GM19397 (cell line): ENCODE results near the gene CENPP.
"Not testable (repeated sequence)": the region's sequence is repeated elsewhere in the genome, so short reads cannot be mapped to it uniquely, and the experiment has no call there.

Source experiments
- ATAC-seq: cut with Tn5 transposase; IDR thresholded peaks from one replicate; pipeline ENCODE4 v1.9.1; 2021; ENCODE audit warnings: mild to moderate bottlenecking, moderate library complexity; ENCODE audit not compliant: unreplicated experiment

CENPP gene

DNA sequence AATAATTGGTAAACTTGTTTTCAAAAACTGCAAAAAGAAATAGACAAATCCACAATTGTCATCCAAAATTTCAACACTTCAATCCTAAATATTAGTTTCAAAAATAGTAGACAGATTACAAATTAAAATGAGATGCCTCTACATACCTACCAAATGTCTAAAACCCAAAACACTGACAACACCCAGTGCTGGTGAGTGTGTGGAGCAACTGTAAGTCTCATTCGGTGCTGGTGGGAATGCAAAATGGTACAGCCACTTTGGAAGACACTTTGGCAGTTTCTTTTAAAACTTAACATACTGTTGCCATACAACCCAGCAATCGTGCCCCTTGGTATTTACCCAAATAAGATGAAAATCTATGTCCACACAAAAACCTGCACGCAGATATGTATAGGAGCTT, 203.4 kb downstream of the CENPP start:
- no peak for ATAC-seq

DNA sequence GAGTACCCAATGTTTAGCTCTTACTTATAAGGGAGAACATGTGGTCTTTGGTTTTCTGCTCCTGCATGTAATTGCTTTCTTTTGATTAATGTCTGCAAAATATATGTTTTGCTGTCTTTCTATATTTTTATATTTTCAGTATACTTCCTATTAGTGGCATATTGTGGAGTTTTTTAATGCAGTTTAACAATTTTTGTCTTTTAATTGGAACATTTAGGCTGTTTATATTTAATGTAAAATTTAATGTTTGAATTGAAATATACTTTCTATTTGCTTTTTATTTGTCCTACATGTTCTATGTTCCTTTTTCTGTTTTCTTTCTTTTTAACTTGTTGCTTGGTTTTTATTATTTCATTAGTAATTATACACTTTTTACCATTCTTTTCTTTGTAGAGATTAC, 205.1 kb downstream of the CENPP start:
- ATAC-seq: no peak

DNA sequence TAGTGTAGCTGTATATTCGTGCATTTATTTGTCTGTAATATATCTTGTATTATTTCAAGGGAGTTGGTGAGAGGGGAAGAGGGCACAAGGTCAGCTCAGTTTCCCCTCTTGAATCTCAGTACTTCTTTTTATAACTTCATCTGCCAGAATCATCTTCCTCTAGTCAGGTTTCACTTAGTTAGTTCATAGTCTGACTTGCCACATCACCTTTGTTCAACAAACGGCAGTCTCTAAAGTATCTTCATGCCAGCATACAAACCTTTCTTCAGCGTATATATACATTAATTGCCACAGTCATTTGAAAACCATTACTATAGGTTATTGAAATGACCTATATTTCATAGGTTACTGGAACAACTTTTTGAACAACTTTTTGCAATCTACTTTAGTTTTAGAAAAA, 208.5 kb downstream of the CENPP start:
- ATAC-seq: no peak

DNA sequence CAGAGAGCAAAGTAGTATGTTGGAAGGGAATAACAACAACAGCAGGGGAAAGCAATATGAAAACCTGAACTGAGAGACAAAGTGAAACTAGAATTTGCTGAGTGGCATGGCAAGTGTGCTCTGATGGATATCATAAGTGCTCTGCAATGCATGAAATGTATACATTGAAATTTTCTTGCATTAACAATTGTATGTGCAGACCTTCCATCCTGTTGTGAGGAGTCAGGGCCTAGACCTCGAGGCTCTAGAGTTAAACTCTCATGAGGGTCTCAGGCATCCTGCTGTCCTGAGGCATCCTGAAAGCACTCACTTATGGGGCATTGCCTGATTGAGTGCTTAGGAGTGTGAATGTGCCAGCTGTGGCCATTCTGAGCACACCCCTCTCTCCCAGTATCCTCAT, 208.9 kb downstream of the CENPP start:
- ATAC-seq: no peak

DNA sequence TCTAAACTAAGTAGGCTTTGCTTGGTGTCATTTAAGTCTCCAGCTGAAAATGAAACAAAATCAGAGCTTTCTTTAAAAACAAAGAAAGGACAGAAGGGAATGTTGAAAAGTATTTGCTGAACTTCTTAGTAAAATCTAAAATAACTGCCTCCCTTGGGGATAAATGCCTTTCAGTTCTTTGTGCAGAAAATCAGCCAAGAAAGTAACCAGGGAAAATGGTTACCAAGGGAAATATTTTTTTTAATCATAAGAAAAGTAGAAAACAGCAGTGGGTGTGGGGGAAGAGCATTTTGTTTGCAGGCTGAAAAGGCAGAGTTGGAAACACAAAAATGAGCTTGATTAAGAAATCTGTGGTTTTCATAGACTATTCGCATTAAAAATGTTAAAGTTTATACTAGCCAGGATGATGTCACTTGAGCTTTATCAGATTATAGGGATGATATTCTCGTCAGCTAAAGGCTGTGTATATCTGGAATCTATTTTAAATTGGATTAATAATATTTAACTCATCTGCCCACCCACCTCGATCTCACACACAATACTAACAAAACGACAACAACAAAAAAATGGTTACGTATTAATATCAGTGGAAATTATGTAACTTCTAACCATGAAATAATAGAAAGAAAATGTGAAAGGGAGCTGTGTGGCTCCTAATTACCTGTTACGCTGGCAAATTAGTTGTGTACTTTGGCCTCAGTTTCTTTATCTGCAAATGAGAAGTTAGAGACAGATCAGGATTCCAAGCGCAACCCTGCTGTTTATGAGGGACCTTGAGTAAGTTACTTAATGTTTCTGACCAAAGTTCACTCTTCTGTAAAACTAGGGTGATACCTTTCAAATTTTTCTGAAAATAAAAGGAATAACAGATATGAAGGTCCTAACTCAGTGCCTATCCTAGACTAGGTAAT, 210.4 kb downstream of the CENPP start, which contains the start of gene ECM2:
ECM2 (minus strand) TSS at position 51 of the 911 bp plus-strand sequence. CDS start 13,124 bp downstream, outside the sequence.
- ATAC-seq: no peak

DNA sequence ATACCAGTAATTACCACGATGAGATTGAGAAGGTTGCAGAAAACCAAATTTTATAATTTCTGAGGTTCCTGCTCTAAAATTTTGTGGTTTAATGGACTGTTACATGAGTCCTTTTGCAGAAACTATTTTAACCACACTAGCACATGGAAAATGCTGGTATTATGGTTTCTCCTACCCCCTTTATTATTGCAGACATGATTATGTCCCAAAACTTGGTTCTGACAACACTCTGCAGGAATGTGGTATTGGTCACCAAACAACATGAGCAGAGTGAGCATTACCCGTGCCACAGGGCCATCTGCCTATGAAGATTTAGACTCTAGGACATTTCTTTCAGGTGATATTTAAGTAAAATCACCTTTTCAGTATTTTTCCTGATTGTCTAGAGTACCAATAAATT, 212.8 kb downstream of the CENPP start:
- ATAC-seq: no peak

DNA sequence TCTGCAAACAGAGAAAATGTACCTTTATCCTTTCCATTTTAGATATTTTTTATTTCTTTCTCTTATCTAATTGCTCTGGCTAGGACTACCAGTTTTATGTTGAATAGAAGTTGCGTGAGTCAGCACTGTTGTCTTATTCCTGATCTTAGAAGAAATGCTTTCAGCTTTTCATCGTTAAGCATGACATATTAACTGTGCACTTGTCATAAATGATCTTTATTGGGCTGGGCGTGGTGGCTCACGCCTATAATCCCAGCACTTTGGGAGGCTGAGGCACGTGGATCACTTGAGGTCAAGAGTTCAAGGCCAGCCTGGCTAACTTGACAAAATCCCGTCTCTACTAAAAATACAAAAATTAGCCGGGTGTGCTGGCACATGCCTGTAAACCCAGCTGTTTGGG, 218.2 kb downstream of the CENPP start:
- ATAC-seq: no peak

DNA sequence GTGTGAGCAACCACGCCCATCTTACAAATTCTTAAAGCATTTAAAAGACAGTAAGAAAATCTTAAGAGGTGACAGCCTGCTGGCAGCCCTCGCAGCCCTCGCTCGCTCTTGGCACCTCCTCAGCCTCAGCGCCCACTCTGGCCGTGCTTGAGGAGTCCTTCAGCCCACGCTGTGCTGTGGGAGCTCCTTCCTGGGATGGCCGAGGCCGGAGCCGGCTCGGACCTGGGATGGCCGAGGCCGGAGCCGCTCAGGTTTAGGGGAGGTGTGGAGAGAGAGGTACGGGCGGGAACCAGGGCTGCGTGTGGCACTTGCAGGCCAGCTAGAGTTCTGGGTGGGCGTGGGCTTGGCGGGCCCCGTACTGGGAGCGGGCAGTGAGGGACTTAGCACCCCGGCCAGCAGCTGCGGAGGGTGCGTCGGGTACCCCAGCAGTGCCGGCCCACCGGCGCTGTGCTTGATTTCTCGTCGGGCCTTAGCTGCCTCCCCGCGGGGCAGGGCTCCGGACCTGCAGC, 219.3 kb downstream of the CENPP start:
- ATAC-seq: no peak

DNA sequence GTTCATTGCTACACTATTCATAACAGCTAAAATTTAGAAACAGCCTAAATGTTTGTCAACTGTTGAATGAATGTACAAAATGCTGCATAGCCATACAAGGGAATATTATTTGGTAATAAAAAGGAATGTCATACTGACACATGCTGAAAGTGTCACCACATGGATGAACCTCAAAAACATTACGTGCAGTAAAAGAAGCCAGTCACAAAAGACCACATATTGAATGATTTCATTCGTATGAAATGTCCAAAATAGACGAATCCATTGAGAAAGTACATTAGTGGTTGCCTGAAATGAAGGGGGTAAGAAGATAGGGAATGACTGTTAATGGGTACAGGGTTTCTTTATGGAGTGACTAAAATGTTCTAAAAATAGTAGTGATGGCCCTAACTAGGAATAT, 221.6 kb downstream of the CENPP start:
- no peak for ATAC-seq

DNA sequence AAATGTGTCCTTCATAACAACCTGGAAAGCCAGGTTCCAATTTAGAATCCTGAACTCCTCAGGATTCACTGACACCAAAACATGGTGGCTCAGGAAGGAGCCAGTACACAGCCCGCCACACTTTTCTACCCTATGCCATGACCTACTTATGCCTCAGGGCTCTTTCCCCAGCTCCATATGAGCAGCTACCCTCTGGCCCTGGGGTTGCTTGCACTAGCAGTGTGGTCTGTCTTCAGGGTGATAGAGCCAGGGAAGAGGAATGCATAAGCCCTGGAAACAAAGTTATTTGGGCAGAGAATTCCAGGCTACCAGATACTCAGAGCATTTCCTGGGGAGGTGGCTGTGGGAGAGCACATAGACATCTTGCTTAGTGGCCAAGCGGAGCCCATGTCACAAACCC, 225.0 kb downstream of the CENPP start:
- ATAC-seq: no peak

DNA sequence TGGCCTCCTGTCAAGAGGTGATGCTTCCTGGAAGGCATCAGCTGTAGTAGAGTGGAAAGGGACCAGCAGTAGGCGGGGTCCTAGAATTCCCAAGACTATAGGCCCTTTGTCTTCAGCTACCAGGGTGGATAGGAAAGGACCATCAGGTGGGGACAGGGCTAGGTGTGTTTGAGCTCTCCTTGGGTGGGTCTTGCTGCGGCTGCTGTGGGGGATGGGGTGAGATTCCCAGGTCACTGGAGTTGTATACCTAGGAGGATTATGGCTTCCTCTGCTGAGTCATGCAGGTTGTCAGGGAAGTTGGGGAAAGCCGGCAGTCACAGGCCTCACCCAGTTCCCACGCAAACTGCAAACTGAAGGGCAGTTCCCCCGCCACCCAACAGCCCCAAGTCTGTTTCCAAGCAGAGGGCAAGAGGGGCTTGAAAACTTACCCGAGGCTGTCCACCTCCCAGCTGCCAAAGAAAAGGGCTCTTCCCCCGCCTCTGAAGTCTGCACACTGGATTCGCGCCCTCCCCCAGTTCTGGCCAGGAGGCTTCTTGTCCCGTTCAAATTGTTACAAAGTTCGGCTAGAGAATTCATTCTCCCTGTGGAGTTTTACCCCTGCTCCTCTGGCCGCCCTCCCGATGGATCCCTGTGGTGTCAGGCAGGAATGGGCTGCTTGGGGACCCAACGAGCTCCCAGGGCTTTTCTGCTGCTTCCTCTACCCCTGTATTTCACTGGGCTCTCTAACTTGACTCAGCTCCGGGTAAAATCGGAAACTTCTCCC, 233.0 kb downstream of the CENPP start:
- ATAC-seq: no peak

DNA sequence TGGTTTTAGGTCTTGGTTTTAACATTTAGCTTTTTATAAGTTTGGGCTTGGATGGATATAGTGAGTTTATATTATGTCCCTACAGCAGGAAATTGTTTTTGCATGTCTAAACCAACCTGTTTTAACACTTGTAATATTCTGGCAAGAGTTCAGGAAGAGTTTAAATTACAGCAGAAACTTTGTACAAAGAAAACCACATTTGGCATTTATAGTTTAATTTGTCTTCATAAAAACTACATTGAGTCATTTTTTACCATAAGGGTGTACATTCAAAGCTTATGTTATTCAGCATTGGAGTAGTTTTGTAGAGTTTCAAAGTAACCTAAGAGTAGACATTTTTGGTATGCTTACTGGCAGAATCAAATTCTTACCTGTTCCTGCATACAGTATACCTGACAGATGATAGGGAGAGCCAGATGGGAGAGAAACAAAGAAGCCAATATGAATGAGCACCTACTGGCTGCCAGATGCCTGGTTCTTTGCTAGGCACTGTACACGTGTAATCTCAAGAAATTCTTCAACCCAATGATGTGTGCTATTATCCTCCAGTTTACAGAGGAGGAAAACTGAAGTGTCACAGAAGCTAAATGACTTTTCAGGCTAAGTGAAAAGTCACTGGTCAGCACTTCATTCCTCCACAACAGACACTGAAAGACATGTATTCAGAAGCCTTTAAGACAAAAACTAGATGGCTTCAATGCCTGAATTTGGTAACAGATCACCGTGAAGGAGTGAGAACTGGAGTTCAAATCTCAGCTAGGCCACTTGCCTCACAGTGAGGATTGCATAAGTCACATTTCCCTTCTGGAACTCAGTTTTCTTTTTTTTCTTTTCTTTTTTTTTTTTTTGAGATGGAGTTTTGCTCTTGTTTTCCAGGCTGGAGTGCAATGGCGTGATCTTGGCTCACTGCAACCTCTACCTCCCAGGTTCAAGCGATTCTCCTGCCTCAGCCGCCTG, 235.9 kb downstream of the CENPP start:
- ATAC-seq: no peak

DNA sequence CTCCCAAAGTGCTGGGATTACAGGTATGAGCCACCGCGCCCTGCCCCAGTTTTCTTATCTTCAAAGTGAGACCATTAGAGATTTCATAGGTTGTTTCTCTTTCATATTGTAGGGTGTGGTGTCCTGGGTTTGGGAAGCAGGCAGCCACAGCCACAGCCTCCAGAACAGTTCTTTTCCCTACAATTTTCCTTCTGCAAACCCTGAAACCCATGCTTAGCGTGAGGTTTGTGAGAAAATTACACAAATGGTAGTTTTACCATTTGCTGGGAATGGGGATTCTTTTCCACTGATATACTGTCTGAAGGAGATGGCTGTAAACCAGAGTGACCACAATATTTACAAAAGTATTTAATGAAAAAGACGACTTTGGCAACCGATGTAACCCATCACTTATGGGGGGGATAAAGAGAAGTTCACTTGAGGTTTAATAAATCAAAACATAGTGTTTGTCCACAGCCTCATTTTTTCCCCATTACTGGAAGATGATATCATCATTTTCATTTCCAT, 236.8 kb downstream of the CENPP start:
- ATAC-seq: no peak

DNA sequence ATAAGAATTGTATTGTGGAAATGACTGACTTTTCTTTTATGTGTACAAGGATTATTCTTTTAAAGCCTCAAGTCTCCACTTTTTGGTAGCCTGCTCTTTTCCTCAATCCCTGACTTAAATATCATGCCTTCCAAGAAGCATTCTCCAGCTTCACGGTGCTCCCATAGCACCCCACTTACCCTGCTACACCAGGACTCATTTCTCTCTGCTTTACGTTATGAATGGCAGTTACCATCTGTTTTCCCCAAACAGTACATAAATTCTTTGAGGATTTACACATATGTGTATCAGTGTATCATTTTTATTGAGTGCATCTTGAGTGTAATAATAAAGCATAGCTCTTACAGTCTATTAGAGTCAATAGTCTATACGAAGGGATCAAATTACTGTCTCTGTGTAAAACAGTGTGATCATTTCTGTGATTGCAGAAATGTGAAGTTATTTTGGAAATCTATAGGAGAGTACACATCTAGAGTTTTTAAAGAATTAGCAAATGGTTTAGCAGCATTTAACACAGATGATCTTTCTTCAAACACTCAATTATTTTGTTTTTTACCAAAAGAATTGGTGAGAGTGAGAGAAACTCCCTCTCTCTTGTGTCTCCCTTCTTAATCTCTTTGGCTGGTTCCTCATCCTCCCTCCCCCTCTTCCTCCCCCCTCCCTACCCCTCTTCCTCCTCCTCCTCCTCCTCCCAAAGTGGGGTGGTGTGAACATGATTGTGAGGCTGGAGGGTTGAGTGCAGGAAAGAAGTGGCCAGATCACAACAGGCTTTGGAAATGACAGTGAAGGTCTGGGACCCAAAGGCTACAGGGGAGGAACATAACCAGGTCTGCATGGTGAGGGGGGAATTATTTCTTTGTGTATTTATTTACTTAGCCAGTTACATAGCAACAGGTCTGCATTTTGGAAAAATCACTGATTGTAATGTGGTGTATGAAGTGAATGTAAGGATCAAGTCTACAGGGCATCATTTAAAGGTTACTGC, 237.7 kb downstream of the CENPP start:
- ATAC-seq: no peak

DNA sequence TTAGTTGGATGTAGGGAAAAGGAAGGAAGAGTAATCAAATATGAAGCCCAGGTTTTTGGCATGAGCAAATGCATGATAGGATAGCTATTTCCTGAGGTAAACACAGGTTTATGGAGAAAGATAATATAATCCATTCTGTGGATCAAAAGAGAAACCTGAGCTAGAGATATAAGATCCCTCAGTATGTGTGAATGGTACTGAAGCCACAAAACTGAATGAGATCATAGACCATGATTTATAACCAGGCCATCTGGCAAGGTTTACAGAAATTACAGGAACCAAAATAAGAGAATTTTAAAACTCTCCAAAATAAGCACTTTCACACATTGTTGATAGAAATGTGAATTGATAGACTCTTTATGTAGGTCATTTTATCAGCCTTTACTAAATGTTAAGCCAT, 238.8 kb downstream of the CENPP start:
- no peak for ATAC-seq

DNA sequence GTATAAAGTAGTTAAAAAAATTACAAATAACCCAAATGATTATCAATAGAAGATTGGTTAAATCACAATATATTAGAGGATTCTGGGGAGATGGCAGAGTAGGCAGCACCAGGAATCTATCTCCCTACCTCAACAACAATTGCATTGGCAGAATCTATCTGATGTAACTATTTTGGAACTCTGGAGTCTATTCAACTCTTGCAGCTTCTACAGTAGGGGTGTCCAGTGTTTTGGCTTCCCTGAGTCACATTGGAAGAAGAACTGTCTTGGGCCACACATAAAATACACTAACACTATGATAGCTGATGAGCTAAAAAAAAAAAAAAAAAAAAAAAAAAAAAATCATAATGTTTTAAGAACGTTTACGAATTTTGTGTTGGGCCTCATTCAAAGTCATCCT, 239.2 kb downstream of the CENPP start:
- ATAC-seq: no peak

DNA sequence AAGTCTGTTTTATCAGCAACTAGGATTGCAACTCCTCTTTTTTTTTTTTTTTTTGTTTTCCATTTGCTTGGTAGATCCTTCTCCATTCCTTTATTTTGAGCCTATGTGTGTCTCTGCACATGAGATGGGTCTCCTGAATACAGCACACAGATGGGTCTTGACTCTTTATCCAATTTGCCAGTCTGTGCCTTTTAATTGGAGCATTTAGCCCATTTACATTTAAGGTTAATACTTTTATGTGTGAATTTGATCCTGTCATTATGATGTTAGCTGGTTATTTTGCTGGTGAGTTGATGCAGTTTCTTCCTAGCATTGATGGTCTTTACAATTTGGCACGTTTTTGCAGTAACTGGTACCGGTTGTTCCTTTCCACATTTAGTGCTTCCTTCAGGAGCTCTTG, 246.1 kb downstream of the CENPP start:
- not testable (repeated sequence) for ATAC-seq

DNA sequence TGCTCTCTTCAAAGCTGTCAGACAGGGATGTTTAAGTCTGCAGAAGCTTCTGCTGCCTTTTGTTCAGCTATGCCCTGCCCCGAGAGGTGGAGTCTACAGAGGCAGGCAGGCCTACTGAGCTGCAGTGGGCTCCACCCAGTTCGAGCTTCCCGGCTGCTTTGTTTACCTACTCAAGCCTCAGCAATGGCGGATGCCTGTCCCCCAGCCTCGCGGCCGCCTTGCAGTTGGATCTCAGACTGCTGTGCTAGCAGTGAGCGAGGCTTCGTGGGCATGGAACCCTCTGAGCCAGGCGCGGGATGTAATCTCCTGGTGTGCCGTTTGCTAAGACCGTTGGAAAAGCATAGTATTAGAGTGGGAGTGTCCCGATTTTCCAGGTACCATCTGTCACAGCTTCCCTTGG, 247.9 kb downstream of the CENPP start:
- not testable (repeated sequence) for ATAC-seq

DNA sequence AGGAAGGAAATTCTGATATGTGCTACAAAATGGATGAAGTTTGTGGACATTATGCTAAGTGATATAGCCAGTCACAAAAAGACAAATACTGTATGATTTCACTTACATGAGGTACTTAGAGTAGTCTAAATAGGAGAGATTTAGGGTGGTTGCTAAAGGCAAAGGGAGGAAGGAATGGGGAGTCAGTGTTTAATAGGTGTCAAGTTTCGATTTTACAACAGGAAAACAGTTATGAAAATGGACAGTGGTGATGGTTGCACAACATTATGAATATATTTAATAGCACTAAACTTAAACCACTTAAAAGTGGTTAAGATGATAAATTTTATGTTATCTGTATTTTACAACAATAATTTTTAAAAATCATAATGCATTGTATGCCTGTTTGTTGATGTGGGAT, 250.4 kb downstream of the CENPP start:
- ATAC-seq: no peak
